ENCODE measurements around the gene PIK3R2. TPM values are rescaled to one million over a fixed set of nuclear protein-coding genes. Genes with fewer than 3 reads are reported as not detected.

Gene PIK3R2
- total RNA-seq, 1 donor from 2014 or later: 36.4 TPM

DNA sequence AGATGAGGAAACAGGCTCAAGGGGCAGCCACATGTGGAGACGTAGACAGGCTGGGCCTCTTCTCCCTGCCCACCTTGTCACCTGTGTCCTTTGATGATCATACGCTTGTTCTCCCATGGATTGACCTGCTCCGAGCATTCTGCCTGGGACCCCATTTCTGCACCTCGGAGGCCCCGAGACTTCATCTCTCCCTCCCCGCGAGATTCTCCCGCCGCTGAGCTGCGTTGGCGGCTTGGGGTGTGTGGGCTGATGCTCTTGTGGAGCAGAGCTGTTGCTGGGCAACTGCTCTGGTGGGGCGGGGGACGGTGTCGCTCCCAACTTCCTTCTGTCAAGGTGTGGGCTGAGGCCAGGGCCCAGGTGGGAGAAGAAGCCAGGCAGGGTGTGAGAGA, 33.3 kb upstream of the PIK3R2 start:
- Mint-ChIP-seq H3K27me3 (ENCODE audit: unreplicated experiment) (peaks cover 11% of the 10 kb centered on the region), H3K4me1 (ENCODE audit: low read depth, unreplicated experiment) (peaks cover 7% of the 10 kb centered on the region), H3K9me3 (ENCODE audit: unreplicated experiment) (peaks cover 2% of the 10 kb centered on the region), H3K36me3 (ENCODE audit: unreplicated experiment) (no peaks in the 10 kb centered on the region), H3K4me3 (ENCODE audit: unreplicated experiment) (no peak overlapping the region), H3K27ac (ENCODE audit: unreplicated experiment) (peak overlapping the region; percentile 52)
- DNase-seq: no peak
- TF ChIP-seq, protein P1, sequence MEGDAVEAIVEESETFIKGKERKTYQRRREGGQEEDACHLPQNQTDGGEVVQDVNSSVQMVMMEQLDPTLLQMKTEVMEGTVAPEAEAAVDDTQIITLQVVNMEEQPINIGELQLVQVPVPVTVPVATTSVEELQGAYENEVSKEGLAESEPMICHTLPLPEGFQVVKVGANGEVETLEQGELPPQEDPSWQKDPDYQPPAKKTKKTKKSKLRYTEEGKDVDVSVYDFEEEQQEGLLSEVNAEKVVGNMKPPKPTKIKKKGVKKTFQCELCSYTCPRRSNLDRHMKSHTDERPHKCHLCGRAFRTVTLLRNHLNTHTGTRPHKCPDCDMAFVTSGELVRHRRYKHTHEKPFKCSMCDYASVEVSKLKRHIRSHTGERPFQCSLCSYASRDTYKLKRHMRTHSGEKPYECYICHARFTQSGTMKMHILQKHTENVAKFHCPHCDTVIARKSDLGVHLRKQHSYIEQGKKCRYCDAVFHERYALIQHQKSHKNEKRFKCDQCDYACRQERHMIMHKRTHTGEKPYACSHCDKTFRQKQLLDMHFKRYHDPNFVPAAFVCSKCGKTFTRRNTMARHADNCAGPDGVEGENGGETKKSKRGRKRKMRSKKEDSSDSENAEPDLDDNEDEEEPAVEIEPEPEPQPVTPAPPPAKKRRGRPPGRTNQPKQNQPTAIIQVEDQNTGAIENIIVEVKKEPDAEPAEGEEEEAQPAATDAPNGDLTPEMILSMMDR (IDR thresholded peaks at IDR 0.05; ENCODE audit: partially characterized antibody, unreplicated experiment): no peak

GRCh38 chr19:18120127-18120526, 32.8 kb upstream of the PIK3R2 start:
- DNase-seq: no peak
- Mint-ChIP-seq H3K27me3 (ENCODE audit: unreplicated experiment) (peaks cover 11% of the 10 kb centered on the region), H3K36me3 (ENCODE audit: unreplicated experiment) (no peaks in the 10 kb centered on the region), H3K4me1 (ENCODE audit: low read depth, unreplicated experiment) (peaks cover 7% of the 10 kb centered on the region), H3K27ac (ENCODE audit: unreplicated experiment) (no peak overlapping the region), H3K9me3 (ENCODE audit: unreplicated experiment) (peaks cover 2% of the 10 kb centered on the region), H3K4me3 (ENCODE audit: unreplicated experiment) (no peak overlapping the region)
- TF ChIP-seq, protein P1 (IDR thresholded peaks at IDR 0.05; ENCODE audit: partially characterized antibody, unreplicated experiment): no peak

GRCh38 chr19:18121166-18121565, 31.8 kb upstream of the PIK3R2 start:
- H3K4me3 Mint-ChIP-seq (ENCODE audit: unreplicated experiment): no peak overlapping the region
- no peaks in the 10 kb centered on the region for H3K36me3 Mint-ChIP-seq (ENCODE audit: unreplicated experiment)
- H3K4me1 Mint-ChIP-seq (ENCODE audit: low read depth, unreplicated experiment): peaks cover 7% of the 10 kb centered on the region
- H3K27ac Mint-ChIP-seq (ENCODE audit: unreplicated experiment): no peak overlapping the region
- TF ChIP-seq, protein P1 (IDR thresholded peaks at IDR 0.05; ENCODE audit: partially characterized antibody, unreplicated experiment): no peak
- no peak for DNase-seq
- H3K9me3 Mint-ChIP-seq (ENCODE audit: unreplicated experiment): peaks cover 2% of the 10 kb centered on the region
- peaks cover 11% of the 10 kb centered on the region for H3K27me3 Mint-ChIP-seq (ENCODE audit: unreplicated experiment)

- Mint-ChIP-seq H3K36me3 (ENCODE audit: unreplicated experiment) (no peaks in the 10 kb centered on the region), H3K27ac (ENCODE audit: unreplicated experiment) (no peak overlapping the region), H3K27me3 (ENCODE audit: unreplicated experiment) (peaks cover 9% of the 10 kb centered on the region), H3K4me3 (ENCODE audit: unreplicated experiment) (no peak overlapping the region), H3K9me3 (ENCODE audit: unreplicated experiment) (no peaks in the 10 kb centered on the region), H3K4me1 (ENCODE audit: low read depth, unreplicated experiment) (peaks cover 3% of the 10 kb centered on the region)
- TF ChIP-seq, protein P1 (IDR thresholded peaks at IDR 0.05; ENCODE audit: partially characterized antibody, unreplicated experiment): no peak
- no peak for DNase-seq
Observed at GRCh38 chr19:18122424-18122823, 30.5 kb upstream of the PIK3R2 start.

DNA sequence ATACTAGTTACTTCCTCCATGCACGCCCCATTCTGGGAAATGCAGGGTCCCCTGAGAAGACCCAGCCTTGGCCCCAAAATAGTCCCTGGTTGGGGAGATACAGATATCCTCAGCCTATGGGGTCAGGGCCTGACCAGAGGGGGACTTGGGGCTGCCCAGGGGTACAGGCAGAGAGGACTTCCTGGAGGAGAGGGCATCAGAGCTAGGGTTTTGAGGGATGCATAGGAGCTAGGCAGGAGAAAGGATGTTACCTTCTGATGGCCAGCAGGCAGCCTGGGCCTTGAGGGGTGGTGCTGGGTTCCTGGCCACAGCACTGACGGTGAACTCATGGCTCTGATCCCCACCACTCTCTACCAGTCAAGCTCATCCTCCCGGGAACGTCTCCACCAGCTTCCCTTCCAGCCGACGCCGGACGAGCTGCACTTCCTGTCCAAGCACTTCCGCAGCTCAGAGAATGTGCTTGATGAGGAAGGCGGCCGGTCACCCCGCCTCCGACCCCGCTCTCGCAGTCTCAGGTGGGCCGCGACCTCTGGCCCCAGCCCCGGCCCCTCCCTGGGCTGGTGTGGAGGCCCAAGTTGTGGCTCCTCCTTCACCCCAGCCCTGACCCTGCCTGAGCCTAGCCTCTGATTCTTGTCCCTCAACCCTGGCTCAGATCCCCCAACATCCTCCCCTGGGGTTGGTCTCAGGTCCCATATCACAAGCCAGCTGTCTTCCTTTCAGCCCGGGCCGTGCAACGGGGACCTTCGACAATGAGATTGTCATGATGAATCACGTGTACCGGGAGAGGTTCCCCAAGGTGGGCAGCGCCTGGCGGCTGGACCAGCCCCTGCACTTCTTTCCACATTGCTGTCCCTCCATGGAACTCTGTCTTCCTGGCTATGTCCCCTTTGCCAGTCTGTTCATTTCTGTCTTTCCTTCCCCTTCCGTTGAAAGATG, 29.8 kb upstream of the PIK3R2 start:
- DNase-seq: no peak
- H3K4me1 Mint-ChIP-seq (ENCODE audit: low read depth, unreplicated experiment): peaks cover 2% of the 10 kb centered on the region
- no peak overlapping the region for H3K4me3 Mint-ChIP-seq (ENCODE audit: unreplicated experiment)
- TF ChIP-seq, protein P1 (IDR thresholded peaks at IDR 0.05; ENCODE audit: partially characterized antibody, unreplicated experiment): no peak
- no peaks in the 10 kb centered on the region for H3K36me3 Mint-ChIP-seq (ENCODE audit: unreplicated experiment)
- H3K27me3 Mint-ChIP-seq (ENCODE audit: unreplicated experiment): peaks cover 8% of the 10 kb centered on the region
- no peaks in the 10 kb centered on the region for H3K9me3 Mint-ChIP-seq (ENCODE audit: unreplicated experiment)
- no peak overlapping the region for H3K27ac Mint-ChIP-seq (ENCODE audit: unreplicated experiment)

Measured in glutamatergic neuron (in vitro differentiated cells).